GM19238 (cell line): Measurements from ENCODE around the gene CDK13.

Source experiments
- DNase-seq: peaks from one replicate; pipeline ENCODE4 v3.0.0; 2011; ENCODE audit warnings: low spot score; ENCODE audit not compliant: insufficient read length

CDK13 gene

GRCh38 chr7:39948956-39949928 lies 814 bp upstream of the CDK13 start:
- peak; percentile 83 for DNase-seq

- peak; percentile 7 for DNase-seq
Measured at GRCh38 chr7:39950473-39951225, 593 bp downstream of the CDK13 start.

GRCh38 chr7:39951226-39952194 lies 1.5 kb downstream of the CDK13 start:
- peak; percentile 61 for DNase-seq

- no peak for DNase-seq
Measured at GRCh38 chr7:39952374-39952773, 2.3 kb downstream of the CDK13 start.

GRCh38 chr7:39952803-39953202 lies 2.7 kb downstream of the CDK13 start:
- no peak for DNase-seq

- DNase-seq = no peak
Measured at GRCh38 chr7:39954694-39955093, 4.6 kb downstream of the CDK13 start.

- DNase-seq = no peak
Measured at GRCh38 chr7:39958038-39958437, 8.0 kb downstream of the CDK13 start.

GRCh38 chr7:39967406-39968161 lies 17.5 kb downstream of the CDK13 start:
- DNase-seq = no peak

- DNase-seq = no peak
Measured at GRCh38 chr7:39969431-39969830, 19.4 kb downstream of the CDK13 start.

GRCh38 chr7:39971924-39972323 lies 21.9 kb downstream of the CDK13 start:
- no peak for DNase-seq

- DNase-seq = no peak
Measured at GRCh38 chr7:39973801-39974200, 23.7 kb downstream of the CDK13 start.

- no peak for DNase-seq
Measured at GRCh38 chr7:39978230-39978934, 28.3 kb downstream of the CDK13 start.

GRCh38 chr7:39979406-39980073 lies 29.5 kb downstream of the CDK13 start:
- no peak for DNase-seq

- DNase-seq = no peak
Measured at GRCh38 chr7:39985398-39985918, 35.4 kb downstream of the CDK13 start.

- no peak for DNase-seq
Measured at GRCh38 chr7:39987641-39988347, 37.7 kb downstream of the CDK13 start.

GRCh38 chr7:40000734-40001315 lies 50.8 kb downstream of the CDK13 start:
- no peak for DNase-seq

- DNase-seq = no peak
Measured at GRCh38 chr7:40001649-40002048, 51.6 kb downstream of the CDK13 start.

GRCh38 chr7:40003597-40003996 lies 53.5 kb downstream of the CDK13 start:
- no peak for DNase-seq
